K562 (cell line): ENCODE data around the gene SLC25A26. TPM values are rescaled to one million over a fixed set of nuclear protein-coding genes. Genes with fewer than 3 reads are reported as not detected.
A peak's percentile ranks its signal among the peaks of the same experiment; 100 is the strongest.

Experiments
- ATAC-seq: fragments of 200-7000 bp; cut with Tn5 transposase; 3 replicates; pipeline ENCODE4 v1.9.1; 2020; ENCODE audit warnings: moderate library complexity
- BruUV-seq: library from RNA; stranded (reverse); fragments of 400-500 nt; replicated peaks from 2 replicates; lab custom pipeline; 2021; lab: Mats Ljungman, UMichigan
- CTCF ChIA-PET: fragments of 300-600 bp; formaldehyde crosslinking; extraction: SDS; loops from one replicate; lab custom pipeline; 2021; ENCODE audit warnings: low intra/inter-chr PET ratio; lab: Yijun Ruan, JAX
- POLR2A ChIA-PET: fragments of 300-600, 350-650 bp; sonication (Branson Sonifier 250); formaldehyde crosslinking; extraction: SDS; loops from one replicate; lab custom pipeline; 2021; ENCODE audit warnings: antibody characterized with exemption, inconsistent platforms; lab: Yijun Ruan, JAX
- DNase-seq, 4 experiments: peaks; one replicate each; pipeline versions ENCODE4 v3.0.0 to v3.0.0-alpha.2; 2011 to 2018; ENCODE audit warnings: low spot score in 3 of 4, mixed read lengths in 3 of 4; ENCODE audit errors: extremely low read depth in 1 of 4
- FAIRE-seq: peaks from 2 replicates; lab custom pipeline; 2011; peaks lifted over from hg19 to GRCh38; lab: Jason Lieb, UNC
- H2AFZ ChIP-seq: 2 replicates; pipeline ENCODE4 v1.6.0; 2011; ENCODE audit warnings: low read depth, low read length, control low read depth, inconsistent platforms
- H3K27ac ChIP-seq: fragments of 200-600 bp; 3 replicates; pipeline ENCODE4 v1.8.0; 2011; ENCODE audit warnings: low read depth, mild to moderate bottlenecking, control low read depth, inconsistent platforms, low read length, moderate library complexity, mixed read lengths; ENCODE audit errors: extremely low read depth
- H3K27me3 ChIP-seq, 2 experiments: fragments of 300-600 bp in 1 of 2; 2 replicates in 1 of 2; 3 replicates in 1 of 2; pipeline versions ENCODE4 v1.6.0 to v1.8.0; 2011; ENCODE audit warnings: inconsistent platforms in 2 of 2, low read length in 2 of 2, mild to moderate bottlenecking in 1 of 2, mixed read lengths in 1 of 2, moderate library complexity in 1 of 2; ENCODE audit not compliant: control insufficient read depth in 2 of 2, insufficient read depth in 2 of 2
- H3K36me3 ChIP-seq: fragments of 300-600 bp; 3 replicates; pipeline ENCODE4 v1.8.0; 2011; ENCODE audit warnings: mild to moderate bottlenecking, low read length, inconsistent platforms; ENCODE audit not compliant: control insufficient read depth, insufficient read depth
- H3K4me1 ChIP-seq, 2 experiments: fragments of 200-600 bp in 1 of 2; replicated peaks in 1 of 2; 2 replicates in 1 of 2; 3 replicates in 1 of 2; pipeline versions ENCODE4 v1.5.1 to v1.8.0; 2011; ENCODE audit warnings: inconsistent platforms in 2 of 2, low read length in 2 of 2, mild to moderate bottlenecking in 1 of 2, mixed read lengths in 1 of 2, moderate library complexity in 1 of 2; ENCODE audit not compliant: control insufficient read depth in 2 of 2, insufficient read depth in 2 of 2
- H3K4me2 ChIP-seq: 2 replicates; pipeline ENCODE4 v1.6.1; 2011; ENCODE audit warnings: low read length, control low read depth, inconsistent platforms, mixed read lengths; ENCODE audit not compliant: insufficient read depth
- H3K4me3 ChIP-seq: fragments of 200-600 bp; sonication (generic), shearing (Covaris generic); 2 replicates; pipeline ENCODE4 v1.5.1; 2016; ENCODE audit warnings: control low read depth, inconsistent platforms
- H3K79me2 ChIP-seq: fragments of 200-600 bp; 3 replicates; pipeline ENCODE4 v1.8.0; 2011; ENCODE audit warnings: low read length, inconsistent platforms; ENCODE audit not compliant: control insufficient read depth, insufficient read depth
- H3K9ac ChIP-seq, 2 experiments: 2 replicates each; pipeline versions ENCODE4 v1.6.0 to v1.6.1; 2011; ENCODE audit warnings: low read depth in 2 of 2, low read length in 2 of 2, control low read depth in 1 of 2, inconsistent platforms in 1 of 2, mild to moderate bottlenecking in 1 of 2, mixed read lengths in 1 of 2; ENCODE audit not compliant: insufficient read depth in 1 of 2
- H3K9me1 ChIP-seq: one replicate; pipeline ENCODE4 v1.6.0; 2011; ENCODE audit warnings: inconsistent platforms, mild to moderate bottlenecking, low read length, moderate library complexity; ENCODE audit not compliant: control insufficient read depth, insufficient read depth
- H3K9me3 ChIP-seq: replicated peaks from 2 replicates; pipeline ENCODE4 v1.5.1; 2011; ENCODE audit warnings: low read depth, low read length, inconsistent platforms; ENCODE audit not compliant: control insufficient read depth, insufficient read depth
- H4K20me1 ChIP-seq: replicated peaks from 2 replicates; pipeline ENCODE4 v1.6.1; 2011; ENCODE audit warnings: low read length, inconsistent platforms, mixed read lengths; ENCODE audit not compliant: control insufficient read depth, insufficient read depth
- BHLHE40 ChIP-seq: IDR thresholded peaks from 2 replicates; pipeline ENCODE4 v1.6.1; 2011; ENCODE audit warnings: low read length, improper control_type of control experiment
- C11orf30 ChIP-seq: fragments of 450-650 bp; IDR thresholded peaks from 2 replicates; pipeline ENCODE4 v1.6.1; 2016; ENCODE audit warnings: low read depth, mild to moderate bottlenecking
- MAFG ChIP-seq: fragments of 450-650 bp; conservative IDR thresholded peaks from 2 replicates; pipeline ENCODE4 v1.6.1; 2016; ENCODE audit warnings: missing genetic modification characterization, missing compliant biosample characterization
- RBM25 ChIP-seq: fragments of 200-400 bp; formaldehyde crosslinking; IDR thresholded peaks from 2 replicates; pipeline ENCODE4 v1.6.1; 2018; ENCODE audit warnings: low read length, low read depth, moderate library complexity; ENCODE audit not compliant: severe bottlenecking
- ZNF316 ChIP-seq: fragments of 450-650 bp; IDR thresholded peaks from 2 replicates; pipeline ENCODE4 v1.6.1; 2016
- ZNF445 ChIP-seq: fragments of 250-450 bp; sonication (Bioruptor Pico); IDR thresholded peaks from 2 replicates; pipeline ENCODE4 v1.4.0; 2020; ENCODE audit warnings: low read depth, mild to moderate bottlenecking, moderate library complexity
- WGBS: fragments of 100-300 bp; shearing (Covaris generic); methylation state at CpG from one replicate; pipeline ENCODE4 v1.1.6; 2016; ENCODE audit warnings: low coverage, mixed read lengths; ENCODE audit not compliant: insufficient coverage; ENCODE audit errors: missing lambda C conversion rate; 5-methylcytosine and 5-hydroxymethylcytosine counted together
- in situ Hi-C: fragments of 300-500 bp; cut with MboI; formaldehyde crosslinking; loops from 4 replicates; pipeline ENCODE4 v1.15.0; 2018; ENCODE audit warnings: inconsistent platforms, mixed read lengths
- intact Hi-C: fragments of 100-400 bp; cut with micrococcal nuclease; formaldehyde crosslinking; loops from 2 replicates; pipeline ENCODE4 v1.14.2; 2022
- polyA plus RNA-seq, 8 experiments: library from polyadenylated mRNA; depleted of rRNA in 4 of 8; stranded (reverse) in 5 of 8; unstranded in 3 of 8; fragments of >200 nt; fragmentation: Nextera tagmentation in 2 of 8; fragmentation: Illumina TruSeq in 1 of 8; extraction: Ambion mirVana in 2 of 8; extraction: Trizol in 1 of 8; gene quantifications; 2 replicates each; pipeline versions ENCODE4 v1.2.1 to v1.2.3, GENCODE V29; 2011 to 2014; ENCODE audit warnings: inconsistent platforms in 1 of 8, missing spikeins in 1 of 8
- total RNA-seq, 7 experiments: library from RNA; depleted of rRNA in 6 of 7; stranded (reverse); fragments of >200 nt in 6 of 7; fragmentation: Illumina TruSeq in 2 of 7; extraction: Trizol in 2 of 7; gene quantifications; 2 replicates each; pipeline versions ENCODE4 v1.2.1 to v1.2.3, GENCODE V29; 2011 to 2021; ENCODE audit warnings: low replicate concordance in 1 of 7
- TF ChIP-seq, protein P1 (sequence below), 2 experiments: fragments of 450-650 bp; IDR thresholded peaks; 2 replicates each; pipeline ENCODE4 v1.6.1; 2018; ENCODE audit warnings: mild to moderate bottlenecking in 2 of 2, low read depth in 1 of 2; ENCODE audit not compliant: partially characterized antibody in 2 of 2
- TF ChIP-seq, protein P2 (sequence below): fragments of 450-650 bp; IDR thresholded peaks from 2 replicates; pipeline ENCODE4 v1.6.1; 2018; ENCODE audit warnings: mild to moderate bottlenecking, low read depth; ENCODE audit not compliant: partially characterized antibody

SLC25A26 gene
- total and polyA plus RNA-seq, 9 of the 15 experiments (the other 6 are each of a cell fraction or from before 2014, with no cell fraction given): 7.2 to 29.1 (median 12.6) TPM

GRCh38 chr3:66403323-66403990 is 182.7 kb downstream of the SLC25A26 start:
- Histone ChIP-seq H3K36me3 (no peaks in the 10 kb centered on the region), H3K4me2 (no peak overlapping the region), H3K9me1 (no peaks in the 10 kb centered on the region), H3K27ac (no peak overlapping the region), H3K79me2 (no peaks in the 10 kb centered on the region), H3K27me3 (peaks cover 0 to 14% of the 10 kb centered on the region in 2 experiments; a peak in 2 of 5 replicates), H4K20me1 (no peaks in the 10 kb centered on the region), H3K9ac (no peak overlapping the region), H3K9me3 (no peaks in the 10 kb centered on the region), H3K4me3 (no peak overlapping the region), H3K4me1 (no peaks in the 10 kb centered on the region), H2AFZ (no peak overlapping the region)
- no TSS peak for BruUV-seq
- FAIRE-seq (no peak), DNase-seq (no peak), ATAC-seq (no peak)
- POLR2A ChIA-PET: interaction anchor here (1.0 kb wide), 1 partner anchor 9 kb away, joined by 4 read pairs; no protein-coding TSS in a partner anchor
- TF ChIP-seq ZNF445 (CRISPR knock-in tag) (no peak), MAFG (tag) (peak; percentile 29; the same call in 1 of the 2 replicates), C11orf30 (peak; percentile 42; the same call in 1 of the 2 replicates), ZNF316 (peak; percentile 34; the same call in 1 of the 2 replicates), BHLHE40 (no peak), RBM25 (no peak)
- TF ChIP-seq, protein P1, sequence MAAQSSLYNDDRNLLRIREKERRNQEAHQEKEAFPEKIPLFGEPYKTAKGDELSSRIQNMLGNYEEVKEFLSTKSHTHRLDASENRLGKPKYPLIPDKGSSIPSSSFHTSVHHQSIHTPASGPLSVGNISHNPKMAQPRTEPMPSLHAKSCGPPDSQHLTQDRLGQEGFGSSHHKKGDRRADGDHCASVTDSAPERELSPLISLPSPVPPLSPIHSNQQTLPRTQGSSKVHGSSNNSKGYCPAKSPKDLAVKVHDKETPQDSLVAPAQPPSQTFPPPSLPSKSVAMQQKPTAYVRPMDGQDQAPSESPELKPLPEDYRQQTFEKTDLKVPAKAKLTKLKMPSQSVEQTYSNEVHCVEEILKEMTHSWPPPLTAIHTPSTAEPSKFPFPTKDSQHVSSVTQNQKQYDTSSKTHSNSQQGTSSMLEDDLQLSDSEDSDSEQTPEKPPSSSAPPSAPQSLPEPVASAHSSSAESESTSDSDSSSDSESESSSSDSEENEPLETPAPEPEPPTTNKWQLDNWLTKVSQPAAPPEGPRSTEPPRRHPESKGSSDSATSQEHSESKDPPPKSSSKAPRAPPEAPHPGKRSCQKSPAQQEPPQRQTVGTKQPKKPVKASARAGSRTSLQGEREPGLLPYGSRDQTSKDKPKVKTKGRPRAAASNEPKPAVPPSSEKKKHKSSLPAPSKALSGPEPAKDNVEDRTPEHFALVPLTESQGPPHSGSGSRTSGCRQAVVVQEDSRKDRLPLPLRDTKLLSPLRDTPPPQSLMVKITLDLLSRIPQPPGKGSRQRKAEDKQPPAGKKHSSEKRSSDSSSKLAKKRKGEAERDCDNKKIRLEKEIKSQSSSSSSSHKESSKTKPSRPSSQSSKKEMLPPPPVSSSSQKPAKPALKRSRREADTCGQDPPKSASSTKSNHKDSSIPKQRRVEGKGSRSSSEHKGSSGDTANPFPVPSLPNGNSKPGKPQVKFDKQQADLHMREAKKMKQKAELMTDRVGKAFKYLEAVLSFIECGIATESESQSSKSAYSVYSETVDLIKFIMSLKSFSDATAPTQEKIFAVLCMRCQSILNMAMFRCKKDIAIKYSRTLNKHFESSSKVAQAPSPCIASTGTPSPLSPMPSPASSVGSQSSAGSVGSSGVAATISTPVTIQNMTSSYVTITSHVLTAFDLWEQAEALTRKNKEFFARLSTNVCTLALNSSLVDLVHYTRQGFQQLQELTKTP (IDR thresholded peaks at IDR 0.05; ENCODE audit: low read depth in 1 of 2, partially characterized antibody in 2 of 2): no peak
- TF ChIP-seq, protein P2, sequence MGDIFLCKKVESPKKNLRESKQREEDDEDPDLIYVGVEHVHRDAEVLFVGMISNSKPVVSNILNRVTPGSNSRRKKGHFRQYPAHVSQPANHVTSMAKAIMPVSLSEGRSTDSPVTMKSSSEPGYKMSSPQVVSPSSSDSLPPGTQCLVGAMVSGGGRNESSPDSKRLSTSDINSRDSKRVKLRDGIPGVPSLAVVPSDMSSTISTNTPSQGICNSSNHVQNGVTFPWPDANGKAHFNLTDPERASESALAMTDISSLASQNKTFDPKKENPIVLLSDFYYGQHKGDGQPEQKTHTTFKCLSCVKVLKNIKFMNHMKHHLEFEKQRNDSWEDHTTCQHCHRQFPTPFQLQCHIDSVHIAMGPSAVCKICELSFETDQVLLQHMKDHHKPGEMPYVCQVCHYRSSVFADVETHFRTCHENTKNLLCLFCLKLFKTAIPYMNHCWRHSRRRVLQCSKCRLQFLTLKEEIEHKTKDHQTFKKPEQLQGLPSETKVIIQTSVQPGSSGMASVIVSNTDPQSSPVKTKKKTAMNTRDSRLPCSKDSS: no peak
- CTCF ChIA-PET: no interaction called here
- intact Hi-C loops: no loop called here
- in situ Hi-C loops: loop anchor here (10.0 kb wide), 1 partner anchor 421 kb away; no protein-coding TSS in a partner anchor
- 22% methylated on average over 9 of the region's 13 CpGs for WGBS
